Neural crest cell (in vitro differentiated cells): ENCODE data around the gene LRRC49. TPM values are rescaled to one million over a fixed set of nuclear protein-coding genes. Genes with fewer than 3 reads are reported as not detected.
A peak's percentile ranks its signal among the peaks of the same experiment; 100 is the strongest.

Experiments
- DNase-seq: peaks from one replicate; pipeline ENCODE4 v3.0.0; 2021; ENCODE audit warnings: low read depth, mixed read lengths, low spot score
- H3K27ac Mint-ChIP-seq: one replicate; pipeline ENCODE4 v1.8.0; 2021; ENCODE audit warnings: mild to moderate bottlenecking, mixed read lengths; ENCODE audit not compliant: unreplicated experiment
- H3K27me3 Mint-ChIP-seq: 2 replicates; pipeline ENCODE4 v1.8.0; 2021; ENCODE audit warnings: low read depth, mild to moderate bottlenecking, mixed read lengths
- H3K36me3 Mint-ChIP-seq: 2 replicates; pipeline ENCODE4 v1.8.0; 2021; ENCODE audit warnings: low read depth, mild to moderate bottlenecking, mixed read lengths
- H3K4me1 Mint-ChIP-seq: 2 replicates; pipeline ENCODE4 v1.8.0; 2021; ENCODE audit warnings: mixed read lengths
- H3K4me3 Mint-ChIP-seq: one replicate; pipeline ENCODE4 v1.8.0; 2021; ENCODE audit warnings: mild to moderate bottlenecking, mixed read lengths
- H3K9me3 Mint-ChIP-seq: 2 replicates; pipeline ENCODE4 v1.8.0; 2021; ENCODE audit warnings: mixed read lengths
- long read RNA-seq: library from polyadenylated mRNA; unstranded; transcript quantifications from one replicate; pipeline ENCODE4 v2.0.0, GENCODE V29; 2020
- total RNA-seq: library from RNA; stranded (reverse); gene quantifications from 2 replicates; pipeline ENCODE4 v1.2.1, GENCODE V29; 2021
- TF ChIP-seq, protein P1 (sequence below): fragments of 200-600 bp; sonication (generic); conservative IDR thresholded peaks from 2 replicates; pipeline ENCODE4 v1.5.0; 2021; ENCODE audit warnings: antibody characterized with exemption, mild to moderate bottlenecking

Gene LRRC49, protein sequence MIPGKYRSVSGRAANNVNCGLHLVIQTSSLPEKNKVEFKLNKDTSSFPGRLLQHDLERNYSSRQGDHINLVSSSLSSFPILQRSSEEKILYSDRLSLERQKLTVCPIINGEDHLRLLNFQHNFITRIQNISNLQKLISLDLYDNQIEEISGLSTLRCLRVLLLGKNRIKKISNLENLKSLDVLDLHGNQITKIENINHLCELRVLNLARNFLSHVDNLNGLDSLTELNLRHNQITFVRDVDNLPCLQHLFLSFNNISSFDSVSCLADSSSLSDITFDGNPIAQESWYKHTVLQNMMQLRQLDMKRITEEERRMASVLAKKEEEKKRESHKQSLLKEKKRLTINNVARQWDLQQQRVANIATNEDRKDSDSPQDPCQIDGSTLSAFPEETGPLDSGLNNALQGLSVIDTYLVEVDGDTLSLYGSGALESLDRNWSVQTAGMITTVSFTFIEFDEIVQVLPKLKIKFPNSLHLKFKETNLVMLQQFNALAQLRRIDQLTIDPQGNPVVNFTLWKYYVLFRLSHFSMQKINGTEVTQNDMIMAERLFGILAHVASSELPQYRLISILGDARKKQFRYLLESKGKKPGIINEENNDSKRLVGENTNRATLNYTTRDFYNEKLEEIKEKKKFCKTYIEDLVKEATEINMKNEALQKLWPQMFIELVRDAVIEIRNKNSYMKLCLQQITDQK
- total RNA-seq = 20.2 and 20.9 TPM in 2 replicates
- long read RNA-seq, transcript LRRC49-201 (16 exons, 2,784 nt) = major isoform, 42 of 77 reads
- long read RNA-seq, partial matches to known transcripts = 26 of 77 reads
- long read RNA-seq, other reads (novel, unspliced or antisense) = 7 of 77 reads

DNA sequence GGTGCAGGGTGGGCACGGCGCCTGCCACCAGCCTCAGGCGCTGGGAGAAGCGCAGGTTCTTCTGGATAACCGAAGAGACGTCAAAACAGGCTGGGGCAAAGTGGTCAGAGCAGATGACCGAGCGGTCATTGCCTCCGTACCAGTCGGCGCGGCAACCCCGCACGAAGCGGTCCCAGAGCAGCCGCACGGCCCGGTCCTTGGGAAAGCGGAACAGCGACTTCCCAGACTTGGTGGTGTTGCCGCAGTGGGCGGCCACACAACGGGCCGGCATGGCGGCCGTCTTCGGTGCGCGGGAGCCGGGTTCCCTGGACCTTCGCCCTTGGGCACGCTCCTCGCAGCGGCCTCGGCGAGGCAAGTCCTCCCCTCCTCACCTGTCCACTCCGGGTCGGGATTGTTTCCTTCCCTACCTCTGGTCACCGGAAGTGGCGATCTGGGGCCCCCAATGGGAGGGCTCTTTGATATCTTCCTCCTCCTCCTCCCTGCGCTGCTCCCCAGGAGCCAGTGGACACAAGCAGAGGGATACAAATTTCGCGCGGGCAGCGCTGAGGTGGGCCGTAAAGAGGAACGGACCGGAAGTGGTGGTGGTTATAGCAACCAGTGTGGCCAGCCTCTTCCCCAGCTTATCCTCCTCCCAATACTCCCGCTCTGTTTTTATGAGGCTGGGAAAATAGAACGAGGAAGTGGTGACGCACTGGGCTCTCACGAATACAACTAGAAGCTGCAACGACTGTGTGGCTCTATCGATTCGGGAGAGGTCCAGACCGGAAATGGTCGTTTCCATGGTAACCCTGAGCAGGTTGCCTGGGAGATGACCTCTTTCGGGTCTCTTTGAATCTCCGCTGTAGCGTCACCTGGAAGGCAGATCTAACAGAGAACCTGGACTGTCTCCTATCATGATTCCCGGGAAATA is at the start of gene LRRC49, which contains the start of gene THAP10:
Gene LRRC49, plus strand, starts transcription at position 825 of the 910 bp plus-strand sequence. Its CDS starts 69 bp downstream, at position 894.
Gene THAP10, minus strand, starts transcription at position 432 of the 910 bp plus-strand sequence. Its CDS starts 161 bp downstream, at position 271.
- Mint-ChIP-seq H3K4me1 (peaks cover 31% of the 10 kb centered on the region), H3K4me3 (peak within 1 kb of the TSS; percentile 97), H3K36me3 (peaks cover 2% of the 10 kb centered on the region), H3K27me3 (no peaks in the 10 kb centered on the region), H3K9me3 (no peaks in the 10 kb centered on the region), H3K27ac (peak within 1 kb of the TSS; percentile 99)
- TF ChIP-seq, protein P1, sequence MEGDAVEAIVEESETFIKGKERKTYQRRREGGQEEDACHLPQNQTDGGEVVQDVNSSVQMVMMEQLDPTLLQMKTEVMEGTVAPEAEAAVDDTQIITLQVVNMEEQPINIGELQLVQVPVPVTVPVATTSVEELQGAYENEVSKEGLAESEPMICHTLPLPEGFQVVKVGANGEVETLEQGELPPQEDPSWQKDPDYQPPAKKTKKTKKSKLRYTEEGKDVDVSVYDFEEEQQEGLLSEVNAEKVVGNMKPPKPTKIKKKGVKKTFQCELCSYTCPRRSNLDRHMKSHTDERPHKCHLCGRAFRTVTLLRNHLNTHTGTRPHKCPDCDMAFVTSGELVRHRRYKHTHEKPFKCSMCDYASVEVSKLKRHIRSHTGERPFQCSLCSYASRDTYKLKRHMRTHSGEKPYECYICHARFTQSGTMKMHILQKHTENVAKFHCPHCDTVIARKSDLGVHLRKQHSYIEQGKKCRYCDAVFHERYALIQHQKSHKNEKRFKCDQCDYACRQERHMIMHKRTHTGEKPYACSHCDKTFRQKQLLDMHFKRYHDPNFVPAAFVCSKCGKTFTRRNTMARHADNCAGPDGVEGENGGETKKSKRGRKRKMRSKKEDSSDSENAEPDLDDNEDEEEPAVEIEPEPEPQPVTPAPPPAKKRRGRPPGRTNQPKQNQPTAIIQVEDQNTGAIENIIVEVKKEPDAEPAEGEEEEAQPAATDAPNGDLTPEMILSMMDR = no peak
- peak; percentile 75 for DNase-seq

DNA sequence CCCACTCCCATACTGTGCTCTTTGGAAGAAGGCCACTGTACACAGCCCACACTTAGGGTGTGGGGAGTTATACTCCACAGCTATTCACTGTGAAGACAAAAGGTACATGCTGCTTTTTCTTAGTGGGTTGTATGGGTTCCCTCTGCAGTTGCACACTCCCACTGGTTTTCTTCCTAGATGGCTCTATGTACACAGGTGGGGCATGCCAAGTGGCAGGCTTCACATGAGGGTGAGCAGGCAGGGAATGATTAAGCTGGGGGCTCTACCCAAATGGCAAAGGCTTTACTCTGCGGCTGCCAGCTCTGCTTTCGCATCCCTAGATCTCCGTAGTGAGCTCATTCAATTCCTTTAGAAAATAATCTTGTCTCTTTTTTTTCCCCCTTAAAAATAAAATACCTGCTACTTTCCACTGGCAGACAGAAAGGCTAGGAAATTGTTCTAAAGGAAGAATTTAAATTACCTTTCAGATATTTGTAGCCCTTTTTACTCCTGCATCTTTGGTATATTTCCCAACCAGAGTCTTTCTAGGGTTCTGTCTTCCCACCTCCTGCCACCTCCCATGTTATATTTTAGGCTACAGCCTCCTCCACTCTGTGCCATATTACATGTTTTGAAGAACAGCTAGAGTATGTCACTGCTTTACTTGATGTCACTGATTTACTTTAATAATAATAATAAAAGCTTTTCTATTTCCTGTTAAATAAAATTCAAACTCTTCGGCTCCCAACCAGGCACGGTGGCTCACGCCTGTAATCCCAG is 46.8 kb upstream of the LRRC49 start:
- no peaks in the 10 kb centered on the region for H3K4me1 Mint-ChIP-seq
- H3K9me3 Mint-ChIP-seq = peaks cover 4% of the 10 kb centered on the region
- TF ChIP-seq, protein P1 = no peak
- H3K27me3 Mint-ChIP-seq = no peaks in the 10 kb centered on the region
- H3K4me3 Mint-ChIP-seq = no peak overlapping the region
- no peak for DNase-seq
- H3K36me3 Mint-ChIP-seq = peaks cover 10% of the 10 kb centered on the region
- no peak overlapping the region for H3K27ac Mint-ChIP-seq

DNA sequence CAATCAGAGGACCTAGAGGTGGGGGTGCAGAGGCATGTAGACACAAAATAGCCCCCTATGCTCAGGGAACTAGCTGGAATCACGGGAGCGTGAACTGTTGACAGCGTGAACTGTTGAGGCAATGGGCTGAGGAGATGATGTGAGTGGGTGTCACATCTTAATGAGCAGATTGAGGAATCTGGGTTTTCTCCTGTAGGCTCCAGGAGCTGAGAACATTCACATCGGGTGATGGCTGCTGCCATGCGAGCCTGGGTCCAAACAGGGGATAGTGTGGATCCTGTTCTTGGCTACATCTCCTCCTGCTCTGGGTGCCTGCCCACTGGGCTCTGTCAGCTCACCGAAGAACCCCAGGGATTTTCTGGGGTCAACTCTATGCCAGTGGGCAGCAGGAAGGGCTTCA is 40.7 kb upstream of the LRRC49 start:
- H3K36me3 Mint-ChIP-seq = peaks cover 3% of the 10 kb centered on the region
- no peaks in the 10 kb centered on the region for H3K9me3 Mint-ChIP-seq
- no peak overlapping the region for H3K27ac Mint-ChIP-seq
- H3K4me1 Mint-ChIP-seq = peaks cover 16% of the 10 kb centered on the region
- no peak for DNase-seq
- TF ChIP-seq, protein P1 = no peak
- peak overlapping the region; percentile 93 for H3K4me3 Mint-ChIP-seq
- H3K27me3 Mint-ChIP-seq = no peaks in the 10 kb centered on the region

DNA sequence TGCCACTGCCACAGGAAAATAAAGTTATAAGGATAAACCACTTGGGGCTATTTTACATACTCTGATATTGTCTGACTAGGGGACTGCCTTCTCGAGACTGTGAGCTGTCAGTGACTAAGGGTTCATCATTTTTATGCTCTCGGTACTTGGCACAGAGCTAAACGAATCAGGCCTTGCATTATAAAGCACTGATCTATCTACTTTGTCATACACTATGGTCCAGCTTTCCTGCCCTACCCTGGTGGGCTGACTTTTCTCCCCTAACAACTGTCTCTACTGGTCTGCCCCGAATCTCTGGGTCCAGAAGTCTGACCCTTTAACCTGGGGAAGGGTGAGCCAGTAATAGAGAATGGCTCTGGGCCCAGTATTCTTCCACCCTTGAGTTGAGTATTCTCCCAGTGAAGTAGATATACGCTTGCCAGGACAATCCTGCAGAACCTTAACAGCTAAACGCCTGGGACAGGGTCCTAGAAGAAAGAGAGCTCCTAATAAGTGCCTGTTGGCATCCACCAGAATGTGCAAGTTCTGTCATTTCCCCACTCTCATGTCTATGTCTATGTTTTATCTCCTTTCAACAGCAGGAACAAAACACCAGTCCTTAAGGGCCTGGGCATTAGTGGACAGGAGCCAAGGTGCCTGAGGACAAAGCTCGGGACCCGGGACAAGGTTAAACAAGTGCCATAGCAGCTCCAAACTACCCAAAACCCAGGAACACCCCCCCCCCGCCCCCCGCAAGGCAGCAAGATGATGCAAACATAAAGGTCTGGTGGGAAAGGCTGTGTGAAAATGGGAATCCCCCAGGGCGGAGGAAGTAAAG is 39.9 kb upstream of the LRRC49 start:
- H3K27me3 Mint-ChIP-seq = no peaks in the 10 kb centered on the region
- peaks cover 3% of the 10 kb centered on the region for H3K36me3 Mint-ChIP-seq
- H3K4me1 Mint-ChIP-seq = peaks cover 16% of the 10 kb centered on the region
- H3K4me3 Mint-ChIP-seq = peak overlapping the region; percentile 93
- no peak overlapping the region for H3K27ac Mint-ChIP-seq
- H3K9me3 Mint-ChIP-seq = no peaks in the 10 kb centered on the region
- TF ChIP-seq, protein P1 = no peak
- DNase-seq = no peak
